ENCODE measurements around the gene BST1.

GRCh38 chr4:15695729-15696128, 7.1 kb upstream of the BST1 start:
- TF ChIP-seq CTCF (IDR thresholded peaks at IDR 0.05 in 8 of 11, conservative IDR thresholded peaks at IDR 0.05 in 3 of 11) = no peak
- TF ChIP-seq POLR2AphosphoS5 (IDR thresholded peaks at IDR 0.05) = no peak
- no peak for TF ChIP-seq POLR2A (IDR thresholded peaks at IDR 0.05)

Data from spleen (tissue), 7 donors.